ENCODE measurements around the gene DLGAP4.

Gene DLGAP4

DNA sequence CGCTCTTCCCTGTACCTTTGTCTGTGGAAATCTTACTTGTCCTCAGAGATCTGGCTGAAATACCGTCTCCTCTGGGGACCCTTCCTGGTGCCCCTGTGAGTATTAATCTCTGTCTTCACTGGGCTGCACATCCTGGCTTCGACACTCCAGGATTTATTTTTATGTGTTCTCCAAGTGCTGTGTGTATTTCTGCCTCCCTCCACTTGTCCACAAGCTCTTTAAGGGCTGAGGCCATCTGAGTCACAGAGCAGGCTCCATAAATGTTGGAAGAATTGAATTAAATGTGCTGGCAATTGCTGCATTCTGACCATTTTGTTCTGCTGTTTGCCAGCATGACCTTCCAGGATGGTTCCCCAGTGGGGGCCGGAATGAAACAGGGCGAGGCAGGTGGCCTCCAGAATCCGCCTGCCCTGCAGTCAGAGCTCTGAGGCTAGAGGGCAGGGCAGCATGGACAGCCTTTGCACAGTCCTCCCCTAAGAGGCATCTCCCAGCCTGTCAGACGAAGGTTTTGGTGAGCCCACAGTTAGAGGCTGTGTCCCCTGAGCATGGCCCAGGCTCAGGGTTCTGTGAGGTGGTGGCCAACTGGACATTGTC lies 105.8 kb downstream of the DLGAP4 start:
- no peak for DNase-seq (ENCODE audit: low read depth)

DNA sequence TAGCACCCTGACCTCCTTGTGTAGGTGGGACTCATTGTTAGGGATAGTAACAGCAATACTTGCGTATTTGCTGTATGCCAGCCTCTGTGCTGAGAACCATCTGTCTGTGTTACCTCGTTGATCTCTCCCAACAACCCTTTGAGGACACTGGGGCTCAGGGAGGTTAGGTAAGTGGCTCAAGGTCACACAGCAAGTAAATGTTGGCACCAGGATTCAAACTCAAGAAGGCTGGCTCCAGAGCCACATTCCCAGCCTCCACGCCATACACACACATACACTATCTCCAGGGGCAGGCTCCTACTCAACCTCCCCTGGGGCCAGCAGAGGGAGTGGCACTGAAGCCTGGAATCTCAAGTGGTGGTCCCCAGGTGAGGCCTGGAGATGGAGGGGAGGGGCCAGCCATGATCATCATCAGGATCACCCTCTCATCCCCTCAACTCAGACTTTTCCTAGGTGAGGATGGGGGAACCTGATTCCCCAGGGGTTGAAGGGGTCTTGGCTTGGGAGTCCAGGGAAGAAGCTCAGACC lies 109.4 kb downstream of the DLGAP4 start:
- no peak for DNase-seq (ENCODE audit: low read depth)

DNA sequence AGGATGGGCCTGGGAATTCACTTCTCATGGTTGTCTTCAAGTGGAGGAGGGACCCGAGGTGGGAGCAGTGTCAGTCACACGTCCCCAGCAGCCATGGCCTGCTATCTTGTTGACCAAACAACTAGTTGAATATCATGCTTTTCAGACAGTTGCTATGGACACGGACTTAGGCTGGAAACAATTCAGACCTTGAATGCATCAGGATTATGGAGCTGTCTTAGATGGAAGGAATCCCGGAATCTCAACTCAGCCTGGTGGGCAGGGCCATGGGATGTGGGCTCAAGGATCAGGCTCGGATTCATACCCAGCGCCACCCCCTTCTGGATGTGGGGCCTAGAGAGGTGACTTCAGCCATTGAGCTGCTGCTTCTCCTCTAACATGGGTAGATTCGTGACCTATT lies 112.6 kb downstream of the DLGAP4 start:
- no peak for DNase-seq (ENCODE audit: low read depth)

DNA sequence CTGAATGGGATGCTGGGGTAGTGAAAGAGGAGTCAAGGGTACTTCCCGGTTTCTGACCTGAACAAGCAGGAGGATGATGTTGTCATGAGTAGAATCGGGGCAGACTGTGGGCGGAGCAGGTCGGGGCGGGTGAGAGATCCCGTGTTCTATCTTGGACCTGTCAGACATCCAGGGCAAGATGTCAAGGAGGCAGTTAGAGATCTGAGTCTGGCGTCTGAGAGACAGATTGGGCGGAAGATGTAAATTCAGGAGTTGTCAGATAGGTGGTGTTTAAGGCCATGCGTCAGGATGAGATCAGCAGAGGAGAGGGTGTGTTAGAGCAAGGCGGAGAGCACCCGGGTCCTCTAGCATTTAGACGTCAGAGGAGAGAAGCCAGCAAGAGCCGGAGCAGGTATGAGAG lies 115.5 kb downstream of the DLGAP4 start:
- no peak for DNase-seq (ENCODE audit: low read depth)

DNA sequence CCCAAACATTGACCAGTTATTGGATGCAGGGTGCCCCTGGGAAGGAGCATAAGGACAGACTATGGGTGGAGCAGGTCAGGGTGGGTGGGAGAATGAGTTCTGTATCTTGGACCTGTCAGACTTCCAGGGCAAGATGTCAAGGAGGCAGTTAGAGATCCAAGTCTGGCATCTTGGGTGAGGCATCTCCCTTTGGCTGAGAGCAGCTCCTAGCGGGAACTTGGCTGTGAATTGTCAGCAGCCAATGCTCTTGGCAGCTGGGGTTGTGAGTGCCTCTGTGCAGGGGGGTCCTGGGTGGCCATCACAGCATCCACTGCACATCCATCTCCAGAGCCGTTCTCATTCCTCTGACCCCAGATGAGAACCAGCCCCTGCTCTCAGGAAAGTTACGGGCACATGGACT lies 118.2 kb downstream of the DLGAP4 start:
- no peak for DNase-seq (ENCODE audit: low read depth)

DNA sequence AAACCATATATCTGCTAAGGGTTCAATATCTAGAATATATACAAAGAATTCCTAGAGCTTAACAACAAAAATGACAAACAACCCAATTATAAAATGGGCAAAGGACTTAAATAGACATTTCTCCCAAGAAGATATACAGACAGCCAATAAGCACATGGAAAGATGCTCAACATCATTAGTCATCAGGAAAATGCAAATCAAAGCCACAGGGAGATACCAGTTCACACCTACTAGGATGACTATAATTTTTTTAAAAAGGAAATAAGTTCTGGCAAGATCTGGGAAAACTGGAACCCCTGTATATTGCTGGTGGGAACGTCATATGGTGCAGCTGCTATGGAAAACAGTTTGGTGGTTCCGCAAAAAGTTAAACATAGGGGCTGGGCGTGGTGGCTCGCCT lies 119.0 kb downstream of the DLGAP4 start:
- DNase-seq (ENCODE audit: low read depth) = no peak

DNA sequence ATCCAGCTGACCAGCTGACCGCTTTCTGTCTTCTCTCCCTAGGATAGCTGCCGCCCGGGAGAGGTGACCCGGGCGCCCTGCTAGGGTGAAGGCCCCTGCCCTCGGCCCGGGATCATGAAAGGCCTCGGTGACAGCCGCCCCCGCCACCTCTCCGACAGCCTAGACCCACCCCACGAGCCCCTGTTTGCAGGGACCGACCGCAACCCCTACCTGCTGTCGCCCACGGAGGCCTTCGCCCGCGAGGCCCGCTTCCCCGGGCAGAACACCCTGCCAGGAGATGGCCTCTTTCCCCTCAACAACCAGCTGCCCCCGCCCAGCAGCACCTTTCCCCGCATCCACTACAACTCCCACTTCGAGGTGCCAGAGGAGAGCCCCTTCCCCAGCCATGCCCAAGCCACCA lies 125.5 kb downstream of the DLGAP4 start:
- no peak for DNase-seq (ENCODE audit: low read depth)

DNA sequence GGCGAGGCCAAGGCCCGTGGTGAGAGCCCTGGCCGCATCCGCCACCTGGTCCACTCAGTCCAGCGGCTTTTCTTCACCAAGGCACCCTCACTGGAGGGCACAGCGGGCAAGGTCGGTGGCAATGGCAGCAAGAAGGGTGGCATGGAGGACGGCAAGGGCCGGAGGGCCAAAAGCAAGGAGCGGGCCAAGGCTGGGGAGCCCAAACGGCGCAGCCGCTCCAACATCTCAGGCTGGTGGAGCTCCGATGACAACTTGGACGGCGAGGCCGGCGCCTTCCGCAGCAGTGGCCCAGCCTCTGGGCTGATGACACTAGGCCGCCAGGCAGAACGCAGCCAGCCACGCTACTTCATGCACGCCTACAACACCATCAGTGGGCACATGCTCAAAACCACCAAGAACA lies 126.0 kb downstream of the DLGAP4 start:
- DNase-seq (ENCODE audit: low read depth) = no peak

DNA sequence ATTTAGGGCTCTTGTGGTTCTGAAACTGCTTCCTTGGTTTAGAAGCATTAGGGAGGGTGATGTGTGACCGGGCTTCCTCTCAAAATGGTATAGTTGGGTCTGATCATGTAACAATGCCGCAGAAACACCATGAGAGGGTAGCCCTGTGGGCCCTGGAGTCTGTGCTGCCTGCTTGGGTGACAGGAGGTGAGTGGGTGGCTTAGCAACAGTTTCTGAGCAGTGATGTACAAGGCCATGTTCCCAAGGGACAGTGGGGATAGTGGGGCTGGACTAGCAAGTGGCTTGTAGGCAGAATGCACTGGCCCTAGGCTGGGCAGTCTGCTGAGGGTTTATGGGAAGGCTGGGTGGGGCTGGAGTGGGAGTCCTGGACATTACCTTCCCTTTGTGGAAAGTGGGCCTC lies 128.2 kb downstream of the DLGAP4 start:
- DNase-seq (ENCODE audit: low read depth) = no peak

DNA sequence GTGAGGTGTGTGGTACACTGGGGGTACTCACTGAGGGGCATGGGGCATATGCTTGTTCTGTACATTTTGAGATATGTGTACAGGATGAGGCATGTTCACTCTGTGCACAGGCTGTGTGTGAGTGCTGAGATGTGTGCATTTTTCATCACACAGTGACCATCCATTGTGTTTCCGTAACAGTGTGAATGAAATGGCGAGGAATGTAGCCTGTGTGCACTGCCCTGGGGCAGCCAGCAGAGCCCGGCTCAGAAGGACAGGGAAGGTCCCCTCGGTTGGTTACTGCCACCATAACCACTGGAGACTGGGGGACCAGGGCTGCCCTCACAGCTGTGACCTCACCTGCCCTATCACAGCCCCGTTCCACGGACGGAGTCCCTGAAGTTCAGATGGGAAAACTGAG lies 129.0 kb downstream of the DLGAP4 start:
- DNase-seq (ENCODE audit: low read depth) = no peak

DNA sequence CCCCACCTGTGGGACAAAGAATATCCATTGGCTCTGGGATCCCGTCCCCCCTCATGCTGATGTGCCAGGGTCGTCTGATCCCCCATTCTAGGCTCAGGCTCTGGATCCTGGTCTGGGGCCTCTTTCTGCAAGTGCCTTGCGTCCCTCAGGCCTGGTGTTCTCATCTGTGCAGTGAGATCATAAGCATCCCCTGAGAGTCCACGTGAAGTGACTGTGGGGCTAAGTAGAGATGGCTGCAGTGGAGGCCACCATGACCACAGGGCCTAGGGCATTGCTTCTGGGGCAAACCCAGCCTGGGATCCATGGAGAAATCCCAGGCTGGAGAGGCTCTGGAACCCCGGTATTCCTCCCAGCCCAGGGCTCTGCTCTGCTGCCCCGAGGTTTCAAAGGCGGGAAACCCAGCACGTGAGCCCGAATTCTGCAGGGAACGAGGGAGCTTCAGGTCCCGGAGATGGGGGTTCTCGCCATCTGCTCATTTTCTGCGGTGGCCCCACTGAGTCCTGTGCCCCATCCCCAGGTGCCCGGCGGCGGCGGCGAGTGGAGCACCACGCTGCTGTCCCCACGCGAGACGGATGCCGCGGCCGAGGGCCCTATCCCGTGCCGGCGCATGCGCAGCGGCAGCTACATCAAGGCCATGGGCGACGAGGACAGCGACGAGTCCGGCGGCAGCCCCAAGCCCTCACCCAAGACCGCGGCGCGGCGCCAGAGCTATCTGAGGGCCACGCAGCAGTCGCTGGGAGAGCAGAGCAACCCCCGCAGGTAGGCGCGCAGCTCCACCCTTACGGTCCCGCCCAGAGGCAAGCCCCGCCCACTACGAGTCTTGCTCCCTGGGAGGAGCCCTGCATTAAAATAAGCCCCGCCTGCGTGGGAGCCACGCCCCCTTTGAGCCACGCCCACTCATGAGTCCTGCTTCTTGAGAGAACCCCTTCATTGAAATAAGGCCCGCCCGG lies 129.7 kb downstream of the DLGAP4 start:
- DNase-seq (ENCODE audit: low read depth) = peak; percentile 55

DNA sequence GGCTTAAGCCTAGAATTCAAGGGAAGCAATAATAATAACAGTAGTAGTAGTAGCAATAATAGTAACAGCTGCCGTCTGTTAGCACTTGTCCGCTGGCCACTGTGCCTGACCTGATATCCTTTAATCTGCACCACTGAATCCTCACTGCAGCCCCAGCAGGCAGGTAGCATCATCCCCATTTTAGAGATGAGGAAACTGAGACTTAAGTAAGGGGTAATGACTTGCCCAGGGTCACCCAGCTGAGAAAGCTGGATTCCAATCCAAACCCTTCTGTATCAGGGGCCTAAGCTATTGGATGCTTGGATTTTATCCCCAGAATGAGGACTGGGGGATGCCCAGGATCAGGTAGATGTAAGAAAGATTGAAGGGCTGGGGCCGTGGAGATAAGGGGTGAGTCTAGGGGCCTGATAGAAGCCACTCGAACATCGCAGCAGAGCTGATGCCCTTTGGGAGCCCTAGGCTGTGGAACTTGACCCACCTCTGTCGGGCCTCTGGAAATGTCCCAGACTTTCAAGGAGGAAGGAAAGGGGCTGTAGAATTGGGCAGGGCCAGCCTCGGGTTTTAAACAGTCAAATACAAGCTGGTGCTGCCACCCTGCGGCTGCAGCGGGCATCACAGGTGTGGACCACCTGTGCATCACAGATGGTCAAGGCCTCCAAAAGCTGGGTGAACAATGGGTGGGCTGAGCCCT lies 133.0 kb downstream of the DLGAP4 start:
- peak; percentile 57 for DNase-seq (ENCODE audit: low read depth)

DNA sequence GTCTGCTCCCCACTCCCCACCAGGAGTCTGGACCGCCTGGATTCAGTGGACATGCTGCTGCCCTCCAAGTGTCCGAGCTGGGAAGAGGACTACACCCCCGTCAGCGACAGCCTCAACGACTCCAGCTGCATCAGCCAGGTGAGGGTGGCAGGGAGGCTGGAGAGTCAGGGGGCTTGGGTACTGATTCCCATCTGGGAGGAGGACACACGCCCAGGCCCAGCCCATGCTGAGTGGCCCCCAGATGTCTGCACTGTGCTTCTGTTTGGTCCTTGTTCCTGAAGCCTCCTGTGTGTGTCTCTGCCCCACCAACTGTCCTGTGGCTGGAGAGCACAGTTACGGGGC lies 133.6 kb downstream of the DLGAP4 start:
- DNase-seq (ENCODE audit: low read depth) = no peak

DNA sequence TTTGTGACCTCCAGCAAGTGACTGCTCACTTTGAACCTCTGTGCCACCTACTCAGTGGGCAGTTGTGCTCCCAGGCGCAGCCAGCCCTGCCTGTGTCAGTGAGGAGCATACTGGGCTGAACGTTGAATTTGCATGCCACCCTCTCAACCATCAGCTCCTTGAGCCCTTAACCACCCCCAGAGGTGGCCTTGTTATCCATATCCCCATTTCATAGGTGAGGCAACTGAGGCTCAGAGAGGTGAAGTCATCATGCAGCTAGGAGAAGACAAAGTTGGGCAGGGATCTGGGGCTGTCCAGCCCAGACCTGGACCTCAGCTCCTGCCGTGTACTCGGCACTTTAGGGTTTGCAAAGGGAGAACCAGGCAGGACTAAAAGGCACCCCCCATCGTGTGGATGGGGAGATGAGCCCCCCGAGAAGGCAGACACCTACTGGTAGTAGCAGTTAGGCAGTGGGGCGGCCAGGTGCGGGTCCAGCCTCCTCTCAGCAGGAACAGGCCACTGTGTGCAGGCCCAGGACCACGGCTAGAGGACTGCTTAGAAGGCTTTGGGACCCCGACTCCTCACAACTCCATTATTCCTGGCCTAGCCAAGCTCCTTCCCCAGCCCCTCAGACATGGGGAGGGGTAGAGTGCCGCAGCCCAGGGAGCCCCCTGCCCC lies 134.4 kb downstream of the DLGAP4 start:
- no peak for DNase-seq (ENCODE audit: low read depth)

DNA sequence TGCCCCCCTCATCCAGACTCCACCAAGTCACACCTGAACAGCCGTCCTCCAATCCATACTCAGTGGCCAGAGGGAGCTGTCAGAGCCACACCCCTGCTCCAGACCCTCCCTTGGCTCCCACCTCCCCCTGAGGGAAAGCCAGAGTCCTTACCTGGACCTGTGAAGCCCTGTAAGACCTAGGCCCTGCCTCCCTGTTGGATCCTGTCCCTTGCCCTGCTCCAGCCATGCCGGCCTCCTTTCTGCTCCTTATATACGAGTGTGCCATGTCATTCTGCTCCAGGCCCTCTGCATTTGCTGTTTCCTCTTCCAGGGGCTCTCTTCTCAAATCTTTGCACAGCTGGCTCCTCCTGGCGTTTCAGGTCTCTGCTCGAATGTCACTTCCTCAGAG lies 134.9 kb downstream of the DLGAP4 start:
- no peak for DNase-seq (ENCODE audit: low read depth)

DNA sequence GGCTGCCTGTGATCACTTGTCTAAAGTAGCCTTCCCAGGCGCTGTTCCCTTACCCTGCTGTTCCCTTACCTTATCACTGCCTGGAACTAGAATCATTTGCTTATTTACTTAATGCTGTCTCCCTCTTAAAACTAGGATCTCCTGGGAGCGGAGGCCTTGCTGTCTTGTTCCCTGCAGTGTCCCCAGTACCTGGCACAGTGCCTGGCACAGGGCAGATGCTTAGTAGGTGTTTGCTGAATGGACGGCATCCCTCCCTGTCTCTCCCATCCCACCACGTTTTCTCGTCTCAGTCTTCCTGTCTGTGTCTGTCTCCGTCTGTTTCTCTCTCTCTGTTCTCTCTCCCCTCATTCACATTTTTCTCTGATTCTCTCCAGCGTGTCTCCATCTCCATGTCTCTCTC lies 135.3 kb downstream of the DLGAP4 start:
- DNase-seq (ENCODE audit: low read depth) = no peak

DNA sequence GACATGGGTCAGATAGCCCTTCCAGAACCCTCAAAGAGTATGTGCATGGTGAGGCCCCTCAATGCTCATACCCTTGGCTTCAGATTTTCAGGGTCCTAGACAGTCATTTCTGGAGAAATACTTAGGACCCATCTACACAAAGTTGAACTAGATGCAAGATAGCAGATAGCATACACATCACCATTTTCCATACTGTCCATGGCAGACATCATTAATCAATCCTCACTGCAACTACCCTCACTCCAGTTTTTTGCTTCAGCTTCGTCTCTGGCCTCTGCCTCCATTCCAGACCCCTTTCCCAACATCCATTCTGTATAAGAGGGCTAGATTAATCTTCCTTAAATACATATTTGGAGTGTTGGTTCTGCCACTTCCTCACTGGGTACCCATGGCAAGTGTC lies 139.7 kb downstream of the DLGAP4 start:
- no peak for DNase-seq (ENCODE audit: low read depth)

DNA sequence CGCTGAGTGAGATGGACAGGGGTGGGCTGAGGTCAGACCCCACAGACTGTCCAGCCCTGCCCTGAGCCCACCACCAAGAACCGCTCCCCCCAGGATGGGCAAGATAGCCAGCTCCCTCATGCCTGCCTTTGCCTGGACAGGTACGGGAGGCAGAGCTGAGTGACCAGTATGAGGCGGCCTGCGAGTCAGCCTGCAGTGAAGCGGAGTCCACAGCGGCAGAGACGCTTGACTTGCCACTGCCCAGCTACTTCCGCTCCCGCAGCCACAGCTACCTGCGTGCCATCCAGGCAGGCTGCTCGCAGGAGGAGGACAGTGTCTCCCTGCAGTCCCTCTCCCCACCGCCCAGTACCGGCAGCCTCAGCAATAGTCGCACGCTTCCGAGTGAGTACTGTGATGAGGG lies 140.4 kb downstream of the DLGAP4 start:
- DNase-seq (ENCODE audit: low read depth) = no peak

DNA sequence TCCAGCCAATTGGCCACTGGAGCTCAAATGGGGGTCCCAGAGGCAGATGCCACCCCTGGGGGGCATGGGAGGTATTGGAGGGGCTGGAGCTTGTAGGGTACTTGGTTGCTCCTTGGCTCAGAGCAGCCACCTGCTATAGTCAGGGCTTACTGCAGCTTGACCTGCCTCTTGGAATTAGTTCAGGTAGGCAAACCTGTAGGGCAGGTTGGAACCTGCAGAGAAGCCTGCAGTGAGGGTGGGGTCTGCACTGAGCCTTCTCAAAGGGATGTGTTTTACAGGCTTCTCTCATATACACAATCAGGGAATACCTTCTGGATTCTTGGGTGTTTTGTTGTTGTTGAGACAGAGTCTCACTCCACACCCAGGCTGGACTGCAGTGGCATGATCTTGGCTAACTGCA lies 141.0 kb downstream of the DLGAP4 start:
- no peak for DNase-seq (ENCODE audit: low read depth)

DNA sequence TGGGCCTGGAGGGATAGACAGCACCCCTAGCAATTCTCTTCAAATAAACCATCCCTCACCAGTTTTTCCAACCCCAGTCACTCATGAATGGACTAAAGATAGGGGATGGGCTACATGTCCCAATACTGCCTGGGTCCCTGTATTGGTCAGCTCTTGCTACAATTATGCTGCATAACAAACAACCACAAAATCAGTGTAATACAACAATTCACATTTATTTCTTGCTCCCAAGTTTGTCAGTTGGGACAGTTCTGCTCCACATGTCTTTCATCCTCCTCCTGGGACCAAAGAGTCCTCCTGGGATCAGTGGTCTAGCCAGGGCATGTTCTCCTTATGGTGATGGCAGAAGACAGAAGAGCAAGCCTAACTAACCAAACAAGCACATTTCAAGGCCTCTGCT lies 143.5 kb downstream of the DLGAP4 start:
- DNase-seq (ENCODE audit: low read depth) = no peak

DNA sequence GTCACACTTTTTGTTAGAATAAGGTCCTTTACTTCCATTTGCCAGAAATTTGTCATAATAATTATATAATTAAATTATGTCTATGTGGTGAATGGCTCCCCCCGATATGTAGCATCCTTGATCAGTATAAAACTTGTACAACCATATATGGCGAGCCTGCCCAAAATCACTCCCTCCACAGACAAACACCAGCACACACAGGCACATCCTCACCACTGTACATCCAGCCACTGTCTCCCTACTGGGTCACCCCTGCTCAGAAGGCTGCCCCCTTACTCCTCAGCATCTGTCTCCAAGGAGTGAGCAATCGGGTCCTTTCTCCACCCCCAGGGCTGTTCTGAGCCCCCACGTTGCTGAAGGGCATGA lies 148.2 kb downstream of the DLGAP4 start:
- DNase-seq (ENCODE audit: low read depth) = no peak

DNA sequence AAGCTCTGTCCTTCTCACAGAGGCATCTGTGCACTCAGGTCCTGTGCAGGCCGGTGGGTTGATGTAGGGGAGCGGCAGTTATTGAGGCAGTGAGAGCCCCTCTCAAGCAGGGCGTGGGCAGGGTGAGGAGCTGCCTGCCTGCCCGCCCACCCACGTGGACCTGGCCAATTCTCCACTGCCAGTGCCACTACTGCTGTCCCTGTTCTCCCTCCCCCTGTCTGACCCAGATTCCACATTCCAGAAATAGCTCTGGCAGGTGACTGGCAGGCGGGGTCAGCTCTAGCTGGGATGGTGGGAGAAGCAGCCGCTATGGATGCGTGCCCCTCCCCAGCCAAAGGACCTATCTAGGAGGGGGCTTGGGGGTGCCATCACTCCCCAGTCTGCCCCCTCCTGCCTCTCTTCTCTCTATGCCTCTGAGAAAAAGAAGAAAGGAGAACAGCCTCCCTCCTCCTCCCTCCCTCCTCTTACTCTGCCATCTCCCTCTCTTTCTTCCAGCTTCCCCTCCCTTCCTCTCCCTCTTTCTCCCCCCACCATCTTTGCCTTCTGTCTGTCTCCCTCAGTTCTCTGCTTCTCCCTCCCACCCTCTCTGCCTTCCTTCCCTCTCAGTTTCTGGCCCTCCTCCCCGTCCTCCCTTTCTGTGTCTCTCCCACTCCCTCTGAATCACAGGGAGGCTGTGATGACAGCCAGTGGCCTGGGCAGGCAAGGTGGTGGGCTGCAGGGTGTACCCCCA lies 148.7 kb downstream of the DLGAP4 start:
- DNase-seq (ENCODE audit: low read depth) = peak; percentile 35

Data from EH (cell line).